Mononuclear cell (primary cell): Measurements from ENCODE around the gene EMX2. TPM values are rescaled to one million over a fixed set of nuclear protein-coding genes. Genes with fewer than 3 reads are reported as not detected.

ENCODE experiments used
- H3K27me3 ChIP-seq: 2 replicates; pipeline ENCODE4 v1.6.0; 2011; ENCODE audit warnings: low read length, control low read depth; ENCODE audit not compliant: insufficient read depth
- H3K4me1 ChIP-seq: 2 replicates; pipeline ENCODE4 v1.5.1; 2011; ENCODE audit warnings: mild to moderate bottlenecking, low read length, control low read depth; ENCODE audit not compliant: insufficient read depth
- H3K4me3 ChIP-seq: 2 replicates; pipeline ENCODE4 v1.5.1; 2011; ENCODE audit warnings: mild to moderate bottlenecking, low read length, moderate library complexity
- H3K9me3 ChIP-seq: 2 replicates; pipeline ENCODE4 v1.5.1; 2011; ENCODE audit warnings: low read depth, mild to moderate bottlenecking, control low read depth, low read length
- total RNA-seq: library from RNA; depleted of rRNA; stranded (reverse); fragments of >200 nt; gene quantifications from one replicate; pipeline ENCODE4 v1.2.3, GENCODE V29; 2012

The EMX2 gene
- total RNA-seq, 1 donor, result 0.10 TPM

GRCh38 chr10:117516681-117517080, 25.9 kb upstream of the EMX2 start:
- peaks cover 25% of the 10 kb centered on the region for H3K27me3 ChIP-seq
- no peaks in the 10 kb centered on the region for H3K9me3 ChIP-seq
- no peaks in the 10 kb centered on the region for H3K4me1 ChIP-seq
- H3K4me3 ChIP-seq, result no peak overlapping the region

- Histone ChIP-seq H3K4me1 (no peaks in the 10 kb centered on the region), H3K4me3 (no peak overlapping the region), H3K27me3 (peaks cover 38% of the 10 kb centered on the region), H3K9me3 (no peaks in the 10 kb centered on the region)
Measured at GRCh38 chr10:117518246-117518645, 24.3 kb upstream of the EMX2 start.

GRCh38 chr10:117519286-117519685, 23.3 kb upstream of the EMX2 start:
- Histone ChIP-seq H3K27me3 (peaks cover 44% of the 10 kb centered on the region), H3K4me3 (no peak overlapping the region)

GRCh38 chr10:117519879-117520278, 22.7 kb upstream of the EMX2 start:
- H3K4me1 ChIP-seq, result no peaks in the 10 kb centered on the region
- peaks cover 44% of the 10 kb centered on the region for H3K27me3 ChIP-seq
- no peak overlapping the region for H3K4me3 ChIP-seq
- no peaks in the 10 kb centered on the region for H3K9me3 ChIP-seq

More at GRCh38 chr10:117519286-117519685, 23.3 kb upstream of the EMX2 start:
- H3K4me1 ChIP-seq, result no peaks in the 10 kb centered on the region
- H3K9me3 ChIP-seq, result no peaks in the 10 kb centered on the region

DNA sequence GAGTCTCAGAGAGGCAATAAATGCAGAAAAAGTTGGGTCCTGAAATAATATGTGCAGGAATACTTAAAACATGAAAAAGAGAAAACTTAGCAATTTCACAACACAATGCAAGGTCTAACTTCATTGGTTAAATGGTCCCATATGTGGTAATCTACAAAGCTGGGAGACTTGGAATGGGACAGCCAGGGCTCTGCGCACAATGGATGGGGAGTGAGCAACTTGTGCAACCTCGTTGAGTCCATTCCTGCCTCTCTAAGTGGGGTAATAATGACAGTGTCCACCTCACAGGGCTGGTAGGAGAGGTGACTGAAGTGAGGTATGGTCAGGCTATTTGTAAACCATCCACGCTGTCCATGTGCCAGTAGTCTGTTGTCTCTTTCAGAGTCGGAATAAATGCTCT, 11.8 kb upstream of the EMX2 start:
- no peaks in the 10 kb centered on the region for H3K9me3 ChIP-seq
- no peaks in the 10 kb centered on the region for H3K4me1 ChIP-seq
- H3K4me3 ChIP-seq, result no peak overlapping the region
- H3K27me3 ChIP-seq, result peaks cover 81% of the 10 kb centered on the region

DNA sequence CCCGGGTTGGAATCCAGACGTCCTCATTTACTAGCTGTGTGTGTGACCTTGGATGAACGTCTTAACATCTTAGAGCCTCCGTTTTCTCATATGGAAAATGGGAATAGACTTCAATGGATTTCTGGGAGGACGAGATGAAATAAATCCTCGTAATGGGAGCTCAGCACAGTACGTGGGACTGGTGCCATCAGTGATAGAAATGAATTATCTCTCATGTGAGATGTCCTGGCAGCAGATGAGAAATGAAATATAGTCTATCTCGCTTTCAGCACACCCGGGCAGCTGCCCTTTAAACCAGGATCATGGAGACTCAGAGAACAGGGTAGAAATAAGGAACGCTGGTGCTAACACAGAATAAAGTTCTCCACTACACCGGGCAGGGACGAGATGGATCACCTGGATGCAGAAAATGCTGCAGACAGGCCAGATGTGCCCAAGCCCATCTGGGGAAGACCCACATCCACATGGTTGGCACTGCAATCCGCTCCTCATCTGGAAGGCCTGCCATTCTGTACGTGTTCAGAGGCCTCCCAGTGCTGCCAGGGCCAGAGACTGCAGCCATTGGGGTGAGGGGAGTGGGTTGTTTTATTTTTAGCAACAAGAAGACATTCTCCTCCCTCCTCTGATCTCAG, 11.1 kb upstream of the EMX2 start:
- Histone ChIP-seq H3K27me3 (peaks cover 84% of the 10 kb centered on the region), H3K4me1 (no peaks in the 10 kb centered on the region), H3K4me3 (no peak overlapping the region), H3K9me3 (no peaks in the 10 kb centered on the region)

- Histone ChIP-seq H3K27me3 (peaks cover 85% of the 10 kb centered on the region), H3K4me1 (no peaks in the 10 kb centered on the region), H3K4me3 (no peak overlapping the region)
Measured at GRCh38 chr10:117532003-117532385, 10.6 kb upstream of the EMX2 start.

GRCh38 chr10:117532451-117533107, 10.0 kb upstream of the EMX2 start:
- no peaks in the 10 kb centered on the region for H3K9me3 ChIP-seq
- H3K4me1 ChIP-seq, result no peaks in the 10 kb centered on the region
- no peak overlapping the region for H3K4me3 ChIP-seq
- H3K27me3 ChIP-seq, result peaks cover 86% of the 10 kb centered on the region

More at GRCh38 chr10:117532003-117532385, 10.6 kb upstream of the EMX2 start:
- H3K9me3 ChIP-seq, result no peaks in the 10 kb centered on the region

- no peaks in the 10 kb centered on the region for H3K4me1 ChIP-seq
- no peak overlapping the region for H3K4me3 ChIP-seq
- peaks cover 92% of the 10 kb centered on the region for H3K27me3 ChIP-seq
- no peaks in the 10 kb centered on the region for H3K9me3 ChIP-seq
Measured at GRCh38 chr10:117533507-117534281, 8.9 kb upstream of the EMX2 start.

- Histone ChIP-seq H3K9me3 (no peaks in the 10 kb centered on the region), H3K4me3 (no peak overlapping the region), H3K27me3 (peaks cover 93% of the 10 kb centered on the region), H3K4me1 (no peaks in the 10 kb centered on the region)
Measured at GRCh38 chr10:117534321-117535297, 7.9 kb upstream of the EMX2 start.

- H3K27me3 ChIP-seq, result peaks cover 97% of the 10 kb centered on the region
- no peaks in the 10 kb centered on the region for H3K9me3 ChIP-seq
- H3K4me1 ChIP-seq, result no peaks in the 10 kb centered on the region
- H3K4me3 ChIP-seq, result no peak overlapping the region
Measured at GRCh38 chr10:117535298-117536071, 7.1 kb upstream of the EMX2 start.

DNA sequence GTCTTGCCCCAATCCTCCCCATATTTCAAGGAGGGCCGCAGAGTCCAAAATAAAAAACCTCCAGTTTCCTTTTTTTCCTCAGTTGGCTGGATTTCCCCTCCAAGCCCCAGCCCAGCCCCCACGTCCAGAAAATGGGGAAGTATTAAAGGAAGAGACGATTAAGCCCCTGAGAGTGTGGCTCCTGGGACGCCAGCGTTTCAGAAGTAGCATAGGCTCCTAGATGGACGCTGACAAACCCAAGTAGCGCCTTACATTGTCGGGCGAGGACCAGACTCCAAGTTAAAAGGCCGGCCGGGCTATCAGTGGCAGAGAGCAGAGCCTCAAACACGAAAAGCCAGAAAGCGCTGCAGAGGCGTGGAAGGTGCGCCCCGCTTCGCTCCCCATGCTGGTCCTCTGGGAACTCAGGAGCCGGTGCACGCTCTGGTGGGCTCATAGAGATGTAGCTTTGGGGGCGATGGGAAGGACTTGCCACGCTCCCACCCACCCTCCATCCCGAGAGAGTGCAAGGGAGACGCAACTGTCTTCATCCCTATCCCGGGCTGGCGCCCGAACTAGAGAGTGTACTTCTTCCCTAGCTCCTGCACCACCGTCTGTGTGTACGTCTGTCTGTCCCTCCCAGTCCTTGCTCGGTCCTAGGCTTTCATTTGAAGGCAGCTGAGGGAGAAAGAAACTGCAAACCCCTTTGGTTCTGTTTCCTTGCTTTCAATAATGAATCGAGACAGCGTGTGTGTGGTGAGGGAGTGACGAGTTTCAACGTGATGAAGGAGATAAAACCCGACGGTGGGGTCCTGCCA, 6.3 kb upstream of the EMX2 start:
- Histone ChIP-seq H3K27me3 (peaks cover 97% of the 10 kb centered on the region), H3K4me3 (no peak overlapping the region), H3K4me1 (no peaks in the 10 kb centered on the region), H3K9me3 (no peaks in the 10 kb centered on the region)

- no peaks in the 10 kb centered on the region for H3K9me3 ChIP-seq
- H3K27me3 ChIP-seq, result peaks cover 96% of the 10 kb centered on the region
- H3K4me1 ChIP-seq, result no peaks in the 10 kb centered on the region
- H3K4me3 ChIP-seq, result no peak overlapping the region
Measured at GRCh38 chr10:117536866-117537435, 5.6 kb upstream of the EMX2 start.
